Forelimb muscle (tissue), 1 donor: ENCODE results near the gene TSHZ2. TPM values are rescaled to one million over a fixed set of nuclear protein-coding genes. Genes with fewer than 3 reads are reported as not detected.
A peak's percentile ranks its signal among the peaks of the same experiment; 100 is the strongest.
"Not testable (repeated sequence)": the region's sequence is repeated elsewhere in the genome, so short reads cannot be mapped to it uniquely, and the experiment has no call there.

Experiments used
- DNase-seq: peaks from one replicate; pipeline ENCODE4 v3.0.0-alpha.2; 2013; ENCODE audit warnings: low read depth
- polyA plus RNA-seq: library from polyadenylated mRNA; unstranded; fragments of 120-200 nt; gene quantifications from one replicate; pipeline ENCODE4 v1.2.1, GENCODE V29; 2013; ENCODE audit not compliant: insufficient read length

TSHZ2 gene
- polyA plus RNA-seq, 1 donor: 9.0 TPM

GRCh38 chr20:53081916-53082863 is 110.0 kb downstream of the TSHZ2 start:
- DNase-seq: no peak

GRCh38 chr20:53083411-53083810 is 111.3 kb downstream of the TSHZ2 start:
- no peak for DNase-seq

- DNase-seq: no peak
Measured at GRCh38 chr20:53084408-53084997, 112.3 kb downstream of the TSHZ2 start.

- no peak for DNase-seq
Measured at GRCh38 chr20:53085720-53086119, 113.6 kb downstream of the TSHZ2 start.

- DNase-seq: peak; percentile 77
Measured at GRCh38 chr20:53087037-53087777, 115.0 kb downstream of the TSHZ2 start.

GRCh38 chr20:53088786-53089185 is 116.6 kb downstream of the TSHZ2 start:
- no peak for DNase-seq

- not testable (repeated sequence) for DNase-seq
Measured at GRCh38 chr20:53089851-53090250, 117.7 kb downstream of the TSHZ2 start.

- no peak for DNase-seq
Measured at GRCh38 chr20:53091789-53092188, 119.6 kb downstream of the TSHZ2 start.

GRCh38 chr20:53092772-53093300 is 120.7 kb downstream of the TSHZ2 start:
- no peak for DNase-seq

GRCh38 chr20:53097371-53097770 is 125.2 kb downstream of the TSHZ2 start:
- DNase-seq: peak; percentile 72

- no peak for DNase-seq
Measured at GRCh38 chr20:53097791-53098190, 125.6 kb downstream of the TSHZ2 start.

GRCh38 chr20:53098621-53099020 is 126.5 kb downstream of the TSHZ2 start:
- no peak for DNase-seq

- DNase-seq: no peak
Measured at GRCh38 chr20:53099856-53100255, 127.7 kb downstream of the TSHZ2 start.

GRCh38 chr20:53100476-53100911 is 128.3 kb downstream of the TSHZ2 start:
- no peak for DNase-seq

GRCh38 chr20:53101992-53102760 is 130.0 kb downstream of the TSHZ2 start:
- DNase-seq: no peak

GRCh38 chr20:53103124-53103523 is 131.0 kb downstream of the TSHZ2 start:
- DNase-seq: no peak

- no peak for DNase-seq
Measured at GRCh38 chr20:53104884-53105283, 132.7 kb downstream of the TSHZ2 start.

- DNase-seq: no peak
Measured at GRCh38 chr20:53116733-53117132, 144.6 kb downstream of the TSHZ2 start.

- DNase-seq: no peak
Measured at GRCh38 chr20:53122853-53123252, 150.7 kb downstream of the TSHZ2 start.

- peak; percentile 44 for DNase-seq
Measured at GRCh38 chr20:53124075-53124551, 152.0 kb downstream of the TSHZ2 start.

- DNase-seq: no peak
Measured at GRCh38 chr20:53124803-53125202, 152.6 kb downstream of the TSHZ2 start.
